Neural cell (in vitro differentiated cells): Measurements from ENCODE around the gene LSAMP. TPM values are rescaled to one million over a fixed set of nuclear protein-coding genes. Genes with fewer than 3 reads are reported as not detected.

ENCODE experiments used
- H2AFZ ChIP-seq: fragments of 200-600, 300-800 bp; sonication (generic), shearing (Covaris generic); 2 replicates; pipeline ENCODE4 v1.6.0; 2014; ENCODE audit warnings: low read depth, mild to moderate bottlenecking, antibody characterized with exemption, low read length, moderate library complexity
- H3F3A ChIP-seq: fragments of 200-600 bp; shearing (Covaris generic); 2 replicates; pipeline ENCODE4 v1.6.1; 2016; ENCODE audit warnings: mild to moderate bottlenecking, moderate library complexity, mixed read lengths, antibody characterized with exemption, low read length; ENCODE audit not compliant: insufficient read depth, poor library complexity, severe bottlenecking
- H3K27ac ChIP-seq: fragments of 200-600, 300-800 bp; sonication (generic), shearing (Covaris generic); 2 replicates; pipeline ENCODE4 v1.5.1; 2014; ENCODE audit warnings: mild to moderate bottlenecking, low read length, moderate library complexity
- H3K27me3 ChIP-seq: fragments of 300-800, 200-600 bp; sonication (generic), shearing (Covaris generic); 2 replicates; pipeline ENCODE4 v1.6.0; 2014; ENCODE audit warnings: mild to moderate bottlenecking, low read depth, low read length, moderate library complexity; ENCODE audit not compliant: insufficient read depth
- H3K36me3 ChIP-seq: fragments of 300-800, 200-600 bp; sonication (generic), shearing (Covaris generic); 2 replicates; pipeline ENCODE4 v1.5.1; 2014; ENCODE audit warnings: mild to moderate bottlenecking, antibody characterized with exemption, low read length, moderate library complexity; ENCODE audit not compliant: insufficient read depth
- H3K4me2 ChIP-seq: fragments of 300-800, 200-600 bp; sonication (generic), shearing (Covaris generic); 2 replicates; pipeline ENCODE4 v1.6.0; 2014; ENCODE audit warnings: mild to moderate bottlenecking, low read length
- H3K4me3 ChIP-seq: fragments of 300-800, 200-600 bp; sonication (generic), shearing (Covaris generic); 2 replicates; pipeline ENCODE4 v1.5.1; 2014; ENCODE audit warnings: mild to moderate bottlenecking, low read length, moderate library complexity
- H3K79me2 ChIP-seq: fragments of 200-600 bp; shearing (Covaris generic); replicated peaks from 2 replicates; pipeline ENCODE4 v1.6.0; 2014; ENCODE audit warnings: mild to moderate bottlenecking, low read length, moderate library complexity; ENCODE audit not compliant: insufficient read depth
- H3K9ac ChIP-seq: fragments of 300-800, 200-600 bp; sonication (generic), shearing (Covaris generic); 2 replicates; pipeline ENCODE4 v1.6.1; 2016; ENCODE audit warnings: mild to moderate bottlenecking, low read length, mixed read lengths
- H3K9me2 ChIP-seq: fragments of 200-600 bp; shearing (Covaris generic); 2 replicates; pipeline ENCODE4 v1.6.1; 2016; ENCODE audit warnings: mild to moderate bottlenecking, low read length, mixed read lengths; ENCODE audit not compliant: insufficient read depth
- H3K9me3 ChIP-seq: fragments of 200-600, 300-800 bp; sonication (generic), shearing (Covaris generic); 2 replicates; pipeline ENCODE4 v1.6.1; 2016; ENCODE audit warnings: mild to moderate bottlenecking, mixed run types, low read length, moderate library complexity, mixed read lengths
- H4K20me1 ChIP-seq: fragments of 200-600 bp; shearing (Covaris generic); 2 replicates; pipeline ENCODE4 v1.6.1; 2016; ENCODE audit warnings: mild to moderate bottlenecking, mixed run types; ENCODE audit not compliant: insufficient read depth
- EP300 ChIP-seq: fragments of 450-650 bp; conservative IDR thresholded peaks from 2 replicates; pipeline ENCODE4 v1.6.1; 2014; ENCODE audit warnings: antibody characterized with exemption, mild to moderate bottlenecking, moderate library complexity; ENCODE audit not compliant: poor library complexity, severe bottlenecking
- EZH2 ChIP-seq: fragments of 200-600, 300-800 bp; shearing (Covaris generic), sonication (generic); IDR thresholded peaks from 2 replicates; pipeline ENCODE4 v1.6.1; 2014; ENCODE audit warnings: antibody characterized with exemption, low read length, borderline replicate concordance, mild to moderate bottlenecking; ENCODE audit not compliant: insufficient read depth, poor library complexity, severe bottlenecking
- MXI1 ChIP-seq: fragments of 450-650 bp; conservative IDR thresholded peaks from 2 replicates; pipeline ENCODE4 v1.6.1; 2014; ENCODE audit warnings: antibody characterized with exemption, mild to moderate bottlenecking; ENCODE audit not compliant: poor library complexity, severe bottlenecking
- POLR2AphosphoS5 ChIP-seq: IDR thresholded peaks from 2 replicates; pipeline ENCODE4 v1.6.1; 2012
- RAD21 ChIP-seq: fragments of 450-650 bp; conservative IDR thresholded peaks from 2 replicates; pipeline ENCODE4 v1.6.1; 2014; ENCODE audit warnings: antibody characterized with exemption, mild to moderate bottlenecking, moderate library complexity
- SMC3 ChIP-seq: fragments of 450-650 bp; conservative IDR thresholded peaks from 2 replicates; pipeline ENCODE4 v1.6.1; 2014; ENCODE audit warnings: antibody characterized with exemption, mild to moderate bottlenecking, moderate library complexity; ENCODE audit not compliant: poor library complexity
- TAF1 ChIP-seq: IDR thresholded peaks from 2 replicates; pipeline ENCODE4 v1.6.1; 2012; ENCODE audit warnings: low read depth
- polyA plus RNA-seq: library from polyadenylated mRNA; depleted of rRNA; stranded (reverse); fragments of >200 nt; gene quantifications from 2 replicates; pipeline ENCODE4 v1.2.3, GENCODE V29; 2014
- TF ChIP-seq, protein P1 (sequence below): IDR thresholded peaks from 2 replicates; pipeline ENCODE4 v1.6.1; 2012; ENCODE audit warnings: borderline replicate concordance
- TF ChIP-seq, protein P2 (sequence below): fragments of 450-650 bp; IDR thresholded peaks from 2 replicates; pipeline ENCODE4 v1.5.1; 2014; ENCODE audit warnings: antibody characterized with exemption, mild to moderate bottlenecking, moderate library complexity; ENCODE audit not compliant: poor library complexity, severe bottlenecking

Gene LSAMP
- polyA plus RNA-seq, 1 donor from 2014 or later, result 93.6 TPM

DNA sequence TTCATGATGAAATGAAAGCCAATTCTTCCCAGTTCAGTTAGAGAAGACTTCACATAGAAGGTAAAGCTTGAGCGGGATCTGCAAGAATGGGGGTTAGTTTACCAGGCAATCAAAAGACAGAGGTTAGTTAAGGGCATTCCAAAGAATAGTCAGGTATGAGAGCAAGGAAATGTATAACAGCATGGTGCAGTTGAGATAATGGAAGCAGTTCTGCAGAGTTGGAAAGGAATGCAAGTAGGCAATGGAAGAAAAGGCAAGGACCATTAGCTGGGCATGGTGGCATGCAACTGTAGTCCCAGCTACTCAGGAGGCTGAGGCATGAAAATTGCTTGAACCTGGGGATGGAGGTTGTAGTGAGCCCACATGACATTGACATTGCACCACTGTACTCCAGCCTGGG lies 55.0 kb downstream of the LSAMP start:
- H3K79me2 ChIP-seq, result no peaks in the 10 kb centered on the region
- H3F3A ChIP-seq, result no peaks in the 10 kb centered on the region
- H3K4me2 ChIP-seq, result no peak overlapping the region
- no peaks in the 10 kb centered on the region for H3K9me3 ChIP-seq
- no peak overlapping the region for H3K9ac ChIP-seq
- H3K9me2 ChIP-seq, result no peaks in the 10 kb centered on the region
- TF ChIP-seq EP300 (no peak), TAF1 (no peak), POLR2AphosphoS5 (no peak), RAD21 (no peak)
- TF ChIP-seq, protein P1, sequence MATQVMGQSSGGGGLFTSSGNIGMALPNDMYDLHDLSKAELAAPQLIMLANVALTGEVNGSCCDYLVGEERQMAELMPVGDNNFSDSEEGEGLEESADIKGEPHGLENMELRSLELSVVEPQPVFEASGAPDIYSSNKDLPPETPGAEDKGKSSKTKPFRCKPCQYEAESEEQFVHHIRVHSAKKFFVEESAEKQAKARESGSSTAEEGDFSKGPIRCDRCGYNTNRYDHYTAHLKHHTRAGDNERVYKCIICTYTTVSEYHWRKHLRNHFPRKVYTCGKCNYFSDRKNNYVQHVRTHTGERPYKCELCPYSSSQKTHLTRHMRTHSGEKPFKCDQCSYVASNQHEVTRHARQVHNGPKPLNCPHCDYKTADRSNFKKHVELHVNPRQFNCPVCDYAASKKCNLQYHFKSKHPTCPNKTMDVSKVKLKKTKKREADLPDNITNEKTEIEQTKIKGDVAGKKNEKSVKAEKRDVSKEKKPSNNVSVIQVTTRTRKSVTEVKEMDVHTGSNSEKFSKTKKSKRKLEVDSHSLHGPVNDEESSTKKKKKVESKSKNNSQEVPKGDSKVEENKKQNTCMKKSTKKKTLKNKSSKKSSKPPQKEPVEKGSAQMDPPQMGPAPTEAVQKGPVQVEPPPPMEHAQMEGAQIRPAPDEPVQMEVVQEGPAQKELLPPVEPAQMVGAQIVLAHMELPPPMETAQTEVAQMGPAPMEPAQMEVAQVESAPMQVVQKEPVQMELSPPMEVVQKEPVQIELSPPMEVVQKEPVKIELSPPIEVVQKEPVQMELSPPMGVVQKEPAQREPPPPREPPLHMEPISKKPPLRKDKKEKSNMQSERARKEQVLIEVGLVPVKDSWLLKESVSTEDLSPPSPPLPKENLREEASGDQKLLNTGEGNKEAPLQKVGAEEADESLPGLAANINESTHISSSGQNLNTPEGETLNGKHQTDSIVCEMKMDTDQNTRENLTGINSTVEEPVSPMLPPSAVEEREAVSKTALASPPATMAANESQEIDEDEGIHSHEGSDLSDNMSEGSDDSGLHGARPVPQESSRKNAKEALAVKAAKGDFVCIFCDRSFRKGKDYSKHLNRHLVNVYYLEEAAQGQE, result no peak
- TF ChIP-seq, protein P2, sequence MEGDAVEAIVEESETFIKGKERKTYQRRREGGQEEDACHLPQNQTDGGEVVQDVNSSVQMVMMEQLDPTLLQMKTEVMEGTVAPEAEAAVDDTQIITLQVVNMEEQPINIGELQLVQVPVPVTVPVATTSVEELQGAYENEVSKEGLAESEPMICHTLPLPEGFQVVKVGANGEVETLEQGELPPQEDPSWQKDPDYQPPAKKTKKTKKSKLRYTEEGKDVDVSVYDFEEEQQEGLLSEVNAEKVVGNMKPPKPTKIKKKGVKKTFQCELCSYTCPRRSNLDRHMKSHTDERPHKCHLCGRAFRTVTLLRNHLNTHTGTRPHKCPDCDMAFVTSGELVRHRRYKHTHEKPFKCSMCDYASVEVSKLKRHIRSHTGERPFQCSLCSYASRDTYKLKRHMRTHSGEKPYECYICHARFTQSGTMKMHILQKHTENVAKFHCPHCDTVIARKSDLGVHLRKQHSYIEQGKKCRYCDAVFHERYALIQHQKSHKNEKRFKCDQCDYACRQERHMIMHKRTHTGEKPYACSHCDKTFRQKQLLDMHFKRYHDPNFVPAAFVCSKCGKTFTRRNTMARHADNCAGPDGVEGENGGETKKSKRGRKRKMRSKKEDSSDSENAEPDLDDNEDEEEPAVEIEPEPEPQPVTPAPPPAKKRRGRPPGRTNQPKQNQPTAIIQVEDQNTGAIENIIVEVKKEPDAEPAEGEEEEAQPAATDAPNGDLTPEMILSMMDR, result no peak
- no peak overlapping the region for H2AFZ ChIP-seq
- H3K27ac ChIP-seq, result no peak overlapping the region
- no peak overlapping the region for H3K4me3 ChIP-seq
- no peaks in the 10 kb centered on the region for H4K20me1 ChIP-seq
- no peaks in the 10 kb centered on the region for H3K27me3 ChIP-seq
- no peaks in the 10 kb centered on the region for H3K36me3 ChIP-seq

DNA sequence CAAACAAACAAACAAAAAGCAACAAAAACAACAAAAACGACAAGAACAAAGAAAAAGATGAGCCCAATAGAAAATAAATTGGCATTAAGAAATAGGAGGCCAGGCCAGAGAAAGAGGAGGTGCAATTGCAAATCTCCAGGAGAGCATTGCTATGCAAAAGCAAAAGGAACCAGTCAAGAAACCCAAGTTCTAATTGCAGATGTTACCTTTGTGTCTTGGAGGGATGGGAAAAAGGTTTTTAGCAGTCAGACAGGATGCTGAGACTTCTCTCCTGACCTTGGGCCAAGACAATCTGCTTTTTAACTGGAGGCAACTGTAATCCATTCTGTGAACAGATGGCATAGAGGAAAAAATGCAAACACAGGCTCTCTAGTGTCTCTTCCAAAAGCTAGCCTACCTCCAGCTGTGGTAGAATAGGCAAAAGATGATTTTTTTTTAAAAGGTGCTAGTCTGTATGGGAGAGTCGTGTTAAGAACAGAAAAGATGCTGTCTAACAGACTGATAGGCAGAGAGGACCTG lies 56.4 kb downstream of the LSAMP start:
- no peak overlapping the region for H3K4me2 ChIP-seq
- TF ChIP-seq POLR2AphosphoS5, result no peak
- TF ChIP-seq, protein P1, result no peak
- no peak for TF ChIP-seq RAD21
- TF ChIP-seq MXI1, result no peak
- no peak for TF ChIP-seq EP300
- TF ChIP-seq SMC3, result no peak
- no peak for TF ChIP-seq EZH2
- H3F3A ChIP-seq, result no peaks in the 10 kb centered on the region
- no peak overlapping the region for H3K27ac ChIP-seq
- H3K27me3 ChIP-seq, result no peaks in the 10 kb centered on the region
- no peak overlapping the region for H3K4me3 ChIP-seq
- H4K20me1 ChIP-seq, result no peaks in the 10 kb centered on the region
- no peak overlapping the region for H2AFZ ChIP-seq
- H3K9ac ChIP-seq, result no peak overlapping the region
- no peaks in the 10 kb centered on the region for H3K36me3 ChIP-seq
- no peaks in the 10 kb centered on the region for H3K79me2 ChIP-seq
- no peaks in the 10 kb centered on the region for H3K9me3 ChIP-seq
- no peaks in the 10 kb centered on the region for H3K9me2 ChIP-seq
